ENCODE data around the gene RNF227.
"Not testable (repeated sequence)": the region's sequence is repeated elsewhere in the genome, so short reads cannot be mapped to it uniquely, and the experiment has no call there.

Gene RNF227

DNA sequence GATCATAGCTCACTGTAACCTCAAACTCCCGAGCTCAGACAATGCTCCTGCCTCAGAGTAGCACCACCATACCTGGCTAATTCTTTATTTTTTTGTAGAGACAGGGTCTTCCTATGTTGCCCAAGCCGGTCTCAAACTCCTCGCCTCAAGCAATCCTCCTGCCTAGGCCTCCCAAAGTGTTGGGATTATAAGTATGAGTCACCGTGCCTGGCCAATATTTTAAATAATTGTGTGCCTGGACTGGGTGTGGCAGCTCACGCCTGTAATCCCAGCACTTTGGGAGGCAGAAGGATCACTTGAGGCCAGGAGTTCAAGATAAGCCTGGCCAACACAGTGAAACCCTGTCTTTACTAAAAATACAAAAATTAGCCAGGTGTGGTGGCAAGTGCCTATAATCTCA lies 51.7 kb downstream of the RNF227 start:
- DNase-seq (ENCODE audit: low spot score), result not testable (repeated sequence)
